22Rv1 (cell line): ENCODE results near the gene CCKAR.

Experiments used
- CTCF ChIP-seq: fragments of 450-650 bp; IDR thresholded peaks from 2 replicates; pipeline ENCODE4 v1.5.1; 2017; ENCODE audit warnings: mild to moderate bottlenecking
- ZFX ChIP-seq: fragments of 450-650 bp; IDR thresholded peaks from 2 replicates; pipeline ENCODE4 v1.6.1; 2017; ENCODE audit warnings: antibody characterized with exemption, borderline replicate concordance

- TF ChIP-seq CTCF (no peak), ZFX (no peak)
These were observed 3.2 kb upstream of the CCKAR start for GRCh38 chr4:26493461-26493860.
